BLaER1 (cell line): ENCODE data around the gene RTP2.
A peak's percentile ranks its signal among the peaks of the same experiment; 100 is the strongest.

Experiments used
- H3K27ac ChIP-seq: shearing (Covaris generic); formaldehyde crosslinking; 2 replicates; pipeline ENCODE4 v1.8.1; 2022
- H3K27me3 ChIP-seq: shearing (Covaris generic); formaldehyde crosslinking; 2 replicates; pipeline ENCODE4 v1.8.1; 2022
- H3K36me3 ChIP-seq: shearing (Covaris generic); formaldehyde crosslinking; 2 replicates; pipeline ENCODE4 v1.8.1; 2022
- H3K4me1 ChIP-seq: shearing (Covaris generic); formaldehyde crosslinking; 2 replicates; pipeline ENCODE4 v1.8.1; 2022
- H3K4me2 ChIP-seq: shearing (Covaris generic); formaldehyde crosslinking; 2 replicates; pipeline ENCODE4 v1.8.1; 2022
- H3K4me3 ChIP-seq: shearing (Covaris generic); formaldehyde crosslinking; 2 replicates; pipeline ENCODE4 v1.8.1; 2022
- H3K9ac ChIP-seq: shearing (Covaris generic); formaldehyde crosslinking; 2 replicates; pipeline ENCODE4 v1.8.1; 2022
- H3K9me3 ChIP-seq: shearing (Covaris generic); formaldehyde crosslinking; 2 replicates; pipeline ENCODE4 v1.8.1; 2022
- H4K20me1 ChIP-seq: shearing (Covaris generic); formaldehyde crosslinking; 2 replicates; pipeline ENCODE4 v1.8.1; 2022
- Cebpa-rat ChIP-seq: shearing (Covaris generic); IDR thresholded peaks from 2 replicates; pipeline ENCODE4 v1.8.1; 2022

The RTP2 gene

DNA sequence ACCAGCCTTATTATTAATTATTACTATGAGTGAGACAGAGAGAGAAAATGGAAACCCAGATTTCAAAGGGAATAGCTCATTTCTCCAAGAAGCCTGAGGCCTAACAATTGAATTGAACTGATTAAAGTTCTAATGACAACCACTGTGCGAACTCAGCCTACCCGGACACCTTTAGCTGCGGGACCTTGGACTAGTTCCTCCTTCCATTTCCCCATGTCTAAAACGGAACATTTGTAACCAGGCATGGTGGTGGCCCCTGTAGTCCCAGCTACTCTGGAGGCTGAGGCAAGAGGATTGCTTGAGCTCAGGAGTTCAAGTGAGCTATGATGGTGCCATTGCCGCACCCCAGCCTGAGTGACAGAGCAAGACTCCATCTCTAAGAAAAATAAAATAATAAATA lies 16.4 kb upstream of the RTP2 start:
- Histone ChIP-seq H3K9ac (no peak overlapping the region), H3K4me2 (no peak overlapping the region), H3K4me1 (peaks cover 13% of the 10 kb centered on the region), H3K36me3 (peaks cover 39% of the 10 kb centered on the region), H3K27me3 (no peaks in the 10 kb centered on the region), H3K4me3 (no peak overlapping the region), H3K9me3 (no peaks in the 10 kb centered on the region), H4K20me1 (peaks cover 41% of the 10 kb centered on the region), H3K27ac (no peak overlapping the region)
- no peak for TF ChIP-seq Cebpa-rat

DNA sequence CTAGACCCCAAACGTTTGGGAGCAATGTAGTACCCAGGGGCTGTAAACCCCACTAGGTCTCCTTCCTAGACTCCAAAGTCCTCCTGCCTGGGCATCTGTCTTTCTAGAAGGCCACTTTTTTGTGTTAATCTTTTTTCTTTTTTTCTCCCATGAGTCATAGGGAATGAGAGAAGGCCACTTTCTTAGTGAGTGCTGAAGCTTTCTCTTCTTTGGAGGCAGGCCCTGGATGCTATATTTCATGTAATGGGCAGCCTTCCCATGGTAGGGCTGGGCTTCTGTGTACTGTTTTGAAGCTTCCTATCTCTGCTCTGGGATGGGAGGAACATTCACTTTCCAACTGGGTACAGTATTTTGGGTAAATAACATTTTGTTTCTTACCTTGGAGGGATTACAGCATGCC lies 15.2 kb upstream of the RTP2 start:
- TF ChIP-seq Cebpa-rat, result no peak
- Histone ChIP-seq H3K4me1 (peaks cover 13% of the 10 kb centered on the region), H3K36me3 (peaks cover 26% of the 10 kb centered on the region), H3K9ac (no peak overlapping the region), H3K9me3 (no peaks in the 10 kb centered on the region), H3K27me3 (no peaks in the 10 kb centered on the region), H3K27ac (no peak overlapping the region), H3K4me2 (no peak overlapping the region), H4K20me1 (peaks cover 28% of the 10 kb centered on the region), H3K4me3 (no peak overlapping the region)

DNA sequence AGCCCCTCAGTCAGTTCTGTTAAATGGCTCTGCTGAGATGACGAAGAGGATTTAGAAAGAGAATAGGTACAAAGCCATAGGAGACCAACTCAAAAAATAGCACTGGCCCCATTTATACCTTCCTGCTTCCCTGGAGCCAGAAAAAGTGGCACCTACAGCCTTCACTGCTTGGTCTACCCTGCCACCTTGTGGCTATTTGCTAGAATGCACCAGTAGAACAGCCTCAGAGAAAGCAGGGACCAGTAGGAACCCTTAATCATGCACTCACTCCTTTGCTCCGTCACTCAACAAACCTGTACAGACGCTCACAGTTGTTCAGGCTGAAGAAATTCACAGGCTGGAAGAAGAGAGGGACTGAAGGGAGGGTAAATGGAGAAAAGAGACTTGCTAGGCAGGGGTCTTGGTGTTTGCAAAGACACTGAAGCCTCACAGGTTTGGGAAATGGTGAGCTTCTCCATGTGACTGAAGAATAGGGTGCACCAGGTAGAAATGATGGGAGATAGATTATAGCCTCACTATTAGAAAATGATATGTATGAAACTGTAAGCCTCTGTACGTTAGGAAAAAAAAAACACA lies 12.1 kb upstream of the RTP2 start:
- Histone ChIP-seq H3K9ac (no peak overlapping the region), H3K9me3 (no peaks in the 10 kb centered on the region), H3K27me3 (no peaks in the 10 kb centered on the region), H3K4me3 (no peak overlapping the region), H3K4me1 (peaks cover 13% of the 10 kb centered on the region), H4K20me1 (no peaks in the 10 kb centered on the region), H3K4me2 (peak overlapping the region; percentile 50), H3K36me3 (no peaks in the 10 kb centered on the region), H3K27ac (no peak overlapping the region)
- TF ChIP-seq Cebpa-rat, result no peak

DNA sequence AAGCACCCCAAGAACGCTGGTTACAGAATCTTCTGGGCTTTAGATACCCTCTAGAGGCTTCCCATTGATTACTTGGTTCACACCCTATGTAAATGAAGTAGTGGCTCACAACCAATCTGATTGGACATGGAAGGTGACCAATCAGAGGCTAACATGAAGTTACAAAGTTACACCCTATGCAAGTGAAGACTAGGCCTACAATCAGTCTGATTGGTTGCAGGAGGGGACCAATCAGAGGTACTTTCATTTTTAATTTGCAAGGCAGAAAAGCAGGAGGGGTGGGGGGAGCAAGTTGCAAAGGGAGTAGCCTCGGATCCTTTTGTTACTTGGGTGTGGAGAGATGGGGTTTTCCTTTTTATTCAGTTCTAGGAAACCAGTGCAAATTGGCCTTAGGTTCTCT lies 11.1 kb upstream of the RTP2 start:
- H4K20me1 ChIP-seq, result no peaks in the 10 kb centered on the region
- H3K27ac ChIP-seq, result no peak overlapping the region
- no peak for TF ChIP-seq Cebpa-rat
- H3K4me1 ChIP-seq, result peaks cover 13% of the 10 kb centered on the region
- no peak overlapping the region for H3K9ac ChIP-seq
- no peaks in the 10 kb centered on the region for H3K9me3 ChIP-seq
- H3K27me3 ChIP-seq, result no peaks in the 10 kb centered on the region
- H3K4me2 ChIP-seq, result no peak overlapping the region
- no peaks in the 10 kb centered on the region for H3K36me3 ChIP-seq
- H3K4me3 ChIP-seq, result no peak overlapping the region

DNA sequence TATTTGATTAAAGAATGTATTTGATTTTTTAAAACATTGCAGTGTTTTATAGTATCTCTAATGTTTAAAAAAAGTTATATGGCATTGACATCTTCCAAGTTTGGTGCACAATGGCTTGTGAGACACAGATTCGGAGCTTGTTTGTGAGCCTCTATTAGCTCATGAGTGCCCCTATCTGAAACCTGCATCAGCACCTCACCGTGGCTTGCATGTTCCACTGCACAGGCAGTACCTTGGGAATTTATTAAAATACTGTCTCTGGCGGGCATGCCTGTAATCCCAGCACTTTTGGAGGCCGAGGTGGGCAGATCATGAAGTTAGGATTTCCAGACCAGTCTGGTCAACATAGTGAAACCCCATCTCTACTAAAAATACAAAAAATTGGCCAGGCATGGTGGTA lies 6.8 kb upstream of the RTP2 start:
- H3K9me3 ChIP-seq, result no peaks in the 10 kb centered on the region
- no peak overlapping the region for H3K4me3 ChIP-seq
- no peaks in the 10 kb centered on the region for H4K20me1 ChIP-seq
- TF ChIP-seq Cebpa-rat, result no peak
- H3K27me3 ChIP-seq, result no peaks in the 10 kb centered on the region
- H3K36me3 ChIP-seq, result no peaks in the 10 kb centered on the region
- H3K4me2 ChIP-seq, result no peak overlapping the region
- H3K27ac ChIP-seq, result no peak overlapping the region
- no peaks in the 10 kb centered on the region for H3K4me1 ChIP-seq
- no peak overlapping the region for H3K9ac ChIP-seq

DNA sequence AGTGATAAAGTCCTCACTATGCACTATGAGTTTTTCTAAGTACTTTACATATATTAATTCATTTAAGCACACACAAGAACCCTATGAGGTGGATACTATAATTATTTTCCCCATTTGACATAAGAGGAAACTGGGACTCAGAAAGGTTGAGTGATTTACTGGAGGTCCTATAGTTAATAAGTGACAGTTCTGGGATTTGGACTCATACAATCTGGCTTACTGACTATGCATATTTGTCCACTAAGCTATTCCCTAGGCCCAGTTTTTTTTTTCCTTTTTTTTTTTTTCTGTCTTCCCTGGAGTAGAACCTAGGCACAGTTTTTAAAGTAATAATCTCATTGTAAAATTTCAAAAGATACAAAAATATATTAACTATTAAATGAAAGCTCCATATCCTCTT lies 6.3 kb upstream of the RTP2 start:
- Histone ChIP-seq H3K27ac (no peak overlapping the region), H3K4me1 (no peaks in the 10 kb centered on the region), H3K9me3 (no peaks in the 10 kb centered on the region), H4K20me1 (no peaks in the 10 kb centered on the region), H3K9ac (no peak overlapping the region), H3K4me2 (no peak overlapping the region), H3K4me3 (no peak overlapping the region), H3K27me3 (no peaks in the 10 kb centered on the region), H3K36me3 (no peaks in the 10 kb centered on the region)
- TF ChIP-seq Cebpa-rat, result no peak

DNA sequence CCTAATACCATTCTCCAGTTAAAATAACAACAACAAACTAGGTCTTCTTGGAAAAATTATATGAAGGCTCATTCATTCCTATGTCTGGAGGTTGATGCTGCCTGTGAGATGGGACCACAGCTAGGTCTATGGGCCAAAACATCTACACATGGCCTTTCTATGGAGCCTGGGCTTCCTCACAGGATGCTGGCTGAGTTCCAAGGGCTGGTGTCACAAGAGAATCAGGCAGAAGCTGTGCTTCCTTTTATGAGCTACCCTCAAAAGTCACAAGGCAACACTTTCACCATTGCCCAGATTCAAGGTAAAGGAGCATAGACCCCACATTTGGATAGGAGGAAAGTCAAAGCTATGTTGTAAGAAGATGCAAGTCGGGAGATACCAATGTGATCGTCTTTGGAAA lies 4.6 kb upstream of the RTP2 start:
- H4K20me1 ChIP-seq, result no peaks in the 10 kb centered on the region
- H3K4me1 ChIP-seq, result no peaks in the 10 kb centered on the region
- H3K4me2 ChIP-seq, result no peak overlapping the region; the same call in 1 of the 2 replicates
- no peak overlapping the region for H3K27ac ChIP-seq
- no peaks in the 10 kb centered on the region for H3K36me3 ChIP-seq
- no peak overlapping the region for H3K9ac ChIP-seq
- no peaks in the 10 kb centered on the region for H3K9me3 ChIP-seq
- H3K27me3 ChIP-seq, result no peaks in the 10 kb centered on the region
- no peak overlapping the region for H3K4me3 ChIP-seq
- no peak for TF ChIP-seq Cebpa-rat

DNA sequence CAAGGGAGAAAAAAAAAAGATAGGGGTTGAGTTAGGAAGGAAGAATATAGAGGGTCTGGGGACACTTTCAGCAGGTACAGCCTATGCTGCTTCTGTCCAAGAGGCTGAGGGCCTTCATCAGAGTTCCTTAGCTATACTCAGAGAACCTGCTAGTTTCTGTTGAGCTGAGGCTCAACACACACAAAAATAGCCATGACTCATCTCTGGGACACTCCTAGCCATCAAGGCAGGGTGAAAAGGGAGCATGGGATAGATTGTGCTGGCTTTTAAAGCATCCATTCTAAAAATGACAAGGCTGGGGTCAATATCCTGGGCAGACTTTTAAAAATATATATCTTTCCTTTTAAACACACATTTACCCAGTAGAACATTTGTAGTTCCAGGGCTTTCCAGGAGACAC lies 2.8 kb upstream of the RTP2 start:
- Histone ChIP-seq H3K27me3 (no peaks in the 10 kb centered on the region), H3K4me2 (no peak overlapping the region), H3K9me3 (no peaks in the 10 kb centered on the region), H4K20me1 (no peaks in the 10 kb centered on the region), H3K4me3 (no peak overlapping the region), H3K36me3 (no peaks in the 10 kb centered on the region), H3K4me1 (no peaks in the 10 kb centered on the region), H3K27ac (no peak overlapping the region), H3K9ac (no peak overlapping the region)
- TF ChIP-seq Cebpa-rat, result no peak

DNA sequence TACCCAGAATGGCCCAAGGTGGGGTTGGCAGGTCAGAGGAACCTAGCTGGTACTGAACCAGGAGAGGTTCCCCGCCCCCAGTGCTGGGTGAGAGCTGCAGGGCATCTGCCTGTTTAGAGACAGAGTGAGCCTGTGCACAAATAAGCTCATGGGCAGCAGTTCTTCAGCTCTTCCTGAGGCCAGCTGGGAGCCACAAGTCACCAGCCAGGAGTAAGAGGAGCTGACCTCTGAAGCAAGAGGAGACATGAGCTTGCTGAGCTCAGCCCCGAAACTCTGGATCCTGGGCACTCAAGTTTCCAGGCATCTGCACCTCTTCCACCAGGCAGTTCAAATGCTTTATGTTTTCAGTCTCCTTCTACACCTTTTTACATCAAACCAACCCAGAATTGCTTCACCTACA lies 2.1 kb downstream of the RTP2 start:
- no peak overlapping the region for H3K27ac ChIP-seq
- no peaks in the 10 kb centered on the region for H3K9me3 ChIP-seq
- TF ChIP-seq Cebpa-rat, result no peak
- H3K4me3 ChIP-seq, result no peak overlapping the region
- H3K4me1 ChIP-seq, result no peaks in the 10 kb centered on the region; the same call in 1 of the 2 replicates
- no peak overlapping the region for H3K9ac ChIP-seq
- H3K27me3 ChIP-seq, result no peaks in the 10 kb centered on the region
- H4K20me1 ChIP-seq, result no peaks in the 10 kb centered on the region
- no peak overlapping the region for H3K4me2 ChIP-seq
- no peaks in the 10 kb centered on the region for H3K36me3 ChIP-seq

DNA sequence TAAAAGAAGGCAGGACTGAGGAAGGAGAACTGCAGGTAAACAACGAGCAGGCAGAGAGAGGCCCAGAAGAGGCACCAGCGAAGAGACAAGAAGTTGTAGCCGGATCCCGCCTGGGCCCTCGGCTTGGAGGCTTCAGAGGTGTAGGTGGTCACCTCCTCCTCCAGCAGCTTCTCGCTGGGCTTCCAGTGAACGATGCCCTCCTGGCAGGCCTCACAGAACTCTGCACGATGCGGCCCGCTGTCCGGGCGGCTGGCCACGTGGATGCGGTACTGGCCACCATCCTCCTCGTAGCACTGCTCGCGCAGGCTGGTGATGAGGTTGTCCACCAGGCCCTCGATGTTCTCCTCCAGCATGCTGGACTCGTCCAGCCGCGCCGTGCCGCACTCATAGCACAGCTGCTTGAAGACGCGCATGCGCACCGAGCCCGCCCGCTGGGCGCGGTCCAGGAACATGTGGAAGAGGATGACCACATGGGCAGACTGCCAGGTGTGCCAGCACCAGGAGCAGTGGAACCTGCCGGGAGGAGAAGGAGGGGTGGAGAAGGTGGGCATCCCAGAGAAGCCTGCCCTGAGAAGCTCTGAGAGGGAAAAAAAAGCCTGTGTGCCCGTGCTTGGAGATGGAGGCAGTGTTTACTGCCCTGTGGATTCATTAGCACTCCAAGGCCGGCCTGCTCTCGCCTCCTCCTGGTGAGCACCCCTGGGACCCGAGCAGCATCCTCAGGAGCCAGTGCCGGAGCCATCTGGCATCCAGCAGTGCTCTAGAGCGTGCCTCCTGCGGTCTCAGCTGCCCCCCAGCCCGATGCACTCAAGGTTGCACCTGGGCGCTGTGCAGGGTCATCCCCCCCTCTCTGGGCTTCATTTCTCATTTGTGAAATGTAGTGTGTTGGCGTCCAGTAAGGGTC lies 3.6 kb downstream of the RTP2 start:
- no peak overlapping the region for H3K4me3 ChIP-seq
- H4K20me1 ChIP-seq, result no peaks in the 10 kb centered on the region
- TF ChIP-seq Cebpa-rat, result no peak
- H3K9ac ChIP-seq, result no peak overlapping the region
- H3K27ac ChIP-seq, result no peak overlapping the region
- H3K36me3 ChIP-seq, result no peaks in the 10 kb centered on the region
- H3K4me2 ChIP-seq, result no peak overlapping the region
- H3K27me3 ChIP-seq, result no peaks in the 10 kb centered on the region
- H3K4me1 ChIP-seq, result no peaks in the 10 kb centered on the region; the same call in 1 of the 2 replicates
- no peaks in the 10 kb centered on the region for H3K9me3 ChIP-seq
